Measurements from ENCODE around the gene MAOB.

- TF ChIP-seq CTCF (conservative IDR thresholded peaks at IDR 0.05; ENCODE audit: low read length) = no peak
- no peak for TF ChIP-seq EZH2phosphoT487 (IDR thresholded peaks at IDR 0.05; ENCODE audit: borderline replicate concordance)
Observed at GRCh38 chrX:43870758-43871419, 11.4 kb downstream of the MAOB start.

Measured in Loucy (cell line).